WTC11 (cell line): ENCODE results near the gene PTPRH.

Source experiments
- CTCF ChIP-seq: fragments of 200-600 bp; IDR thresholded peaks from 2 replicates; pipeline ENCODE4 v1.8.0; 2022; ENCODE audit warnings: antibody characterized with exemption
- ETV6 ChIP-seq: sonication (generic); formaldehyde crosslinking; IDR thresholded peaks from 2 replicates; pipeline ENCODE4 v1.8.1; 2022; ENCODE audit warnings: mild to moderate bottlenecking, missing genetic modification reagents
- JUN ChIP-seq: sonication (generic); formaldehyde crosslinking; IDR thresholded peaks from 2 replicates; pipeline ENCODE4 v1.8.0; 2023; ENCODE audit warnings: mild to moderate bottlenecking, missing genetic modification reagents
- MXD4 ChIP-seq: fragments of 250-450 bp; sonication (Bioruptor Pico); IDR thresholded peaks from 2 replicates; pipeline ENCODE4 v1.8.0; 2021; ENCODE audit warnings: mild to moderate bottlenecking, moderate library complexity, borderline replicate concordance
- NR1H2 ChIP-seq: sonication (generic); formaldehyde crosslinking; IDR thresholded peaks from 2 replicates; pipeline ENCODE4 v1.9.0; 2021; ENCODE audit warnings: mild to moderate bottlenecking, moderate library complexity, missing genetic modification reagents
- ZNF232 ChIP-seq: sonication (generic); formaldehyde crosslinking; IDR thresholded peaks from 2 replicates; pipeline ENCODE4 v1.8.0; 2022; ENCODE audit warnings: mild to moderate bottlenecking, missing genetic modification reagents
- ZNF396 ChIP-seq: fragments of 250-450 bp; sonication (Bioruptor Pico); IDR thresholded peaks from 2 replicates; pipeline ENCODE4 v1.8.0; 2021; ENCODE audit warnings: mild to moderate bottlenecking, moderate library complexity, borderline replicate concordance
- TF ChIP-seq, protein P1 (sequence below): sonication (generic); formaldehyde crosslinking; IDR thresholded peaks from 2 replicates; pipeline ENCODE4 v1.8.0; 2022; ENCODE audit warnings: mild to moderate bottlenecking, missing genetic modification reagents
- TF ChIP-seq, protein P2 (sequence below): sonication (generic); formaldehyde crosslinking; IDR thresholded peaks from 2 replicates; pipeline ENCODE4 v1.8.0; 2023; ENCODE audit warnings: missing genetic modification reagents, mild to moderate bottlenecking, borderline replicate concordance

DNA sequence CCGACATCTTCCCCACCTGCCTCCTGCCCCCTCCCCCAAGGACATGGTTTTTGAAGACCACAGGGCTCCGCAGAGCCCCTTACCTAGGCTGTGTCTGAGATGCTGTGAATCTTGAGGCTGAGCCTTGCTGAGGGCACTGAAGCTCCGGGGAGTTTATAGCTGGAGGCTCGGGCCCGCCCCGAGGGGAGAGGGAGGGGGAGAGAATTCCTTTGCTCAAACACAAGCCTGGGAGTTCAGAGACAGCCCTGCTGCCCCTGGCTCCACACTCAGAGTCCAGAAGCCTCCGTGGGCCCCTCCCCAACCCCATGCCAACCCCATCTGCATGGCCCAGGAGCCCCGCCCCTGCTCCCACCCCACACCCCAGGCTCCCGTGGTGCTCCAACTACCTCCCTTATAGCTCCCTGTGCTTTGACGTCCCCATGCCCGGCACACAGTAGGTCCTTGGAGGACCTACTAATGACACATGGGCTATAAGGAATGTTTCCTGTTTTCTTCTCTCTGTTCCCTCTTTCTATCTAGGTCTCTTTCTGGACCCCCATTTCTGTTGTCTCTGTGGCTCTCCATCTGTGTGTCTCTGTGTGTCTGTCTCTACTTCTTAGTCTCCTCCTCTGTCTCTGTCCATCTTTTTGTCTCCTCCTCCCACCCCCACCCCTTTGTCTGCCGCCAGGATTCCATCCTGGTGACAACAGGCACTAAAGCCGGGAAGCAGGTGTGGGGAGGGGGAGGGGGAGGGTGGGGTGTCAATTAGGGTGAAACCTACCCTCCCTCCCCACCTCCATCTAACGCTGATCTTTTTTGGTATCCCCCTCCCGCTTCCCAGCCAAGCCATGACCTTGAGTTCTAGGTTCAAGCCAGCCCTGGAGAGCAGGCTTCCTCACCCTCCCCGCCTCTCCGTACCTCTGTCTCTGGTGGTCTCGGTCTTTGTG, 60.0 kb downstream of the PTPRH start, which contains the start of gene TNNT1:
- TF ChIP-seq CTCF, result no peak
- TF ChIP-seq, protein P1, sequence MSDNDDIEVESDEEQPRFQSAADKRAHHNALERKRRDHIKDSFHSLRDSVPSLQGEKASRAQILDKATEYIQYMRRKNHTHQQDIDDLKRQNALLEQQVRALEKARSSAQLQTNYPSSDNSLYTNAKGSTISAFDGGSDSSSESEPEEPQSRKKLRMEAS (CRISPR knock-in tag), result no peak
- no peak for TF ChIP-seq ETV6 (CRISPR knock-in tag)
- TF ChIP-seq ZNF232 (CRISPR knock-in tag), result no peak
- no peak for TF ChIP-seq ZNF396 (CRISPR knock-in tag)
- TF ChIP-seq MXD4 (CRISPR knock-in tag), result no peak
- no peak for TF ChIP-seq NR1H2
- no peak for TF ChIP-seq JUN (CRISPR knock-in tag)
- TF ChIP-seq, protein P2, sequence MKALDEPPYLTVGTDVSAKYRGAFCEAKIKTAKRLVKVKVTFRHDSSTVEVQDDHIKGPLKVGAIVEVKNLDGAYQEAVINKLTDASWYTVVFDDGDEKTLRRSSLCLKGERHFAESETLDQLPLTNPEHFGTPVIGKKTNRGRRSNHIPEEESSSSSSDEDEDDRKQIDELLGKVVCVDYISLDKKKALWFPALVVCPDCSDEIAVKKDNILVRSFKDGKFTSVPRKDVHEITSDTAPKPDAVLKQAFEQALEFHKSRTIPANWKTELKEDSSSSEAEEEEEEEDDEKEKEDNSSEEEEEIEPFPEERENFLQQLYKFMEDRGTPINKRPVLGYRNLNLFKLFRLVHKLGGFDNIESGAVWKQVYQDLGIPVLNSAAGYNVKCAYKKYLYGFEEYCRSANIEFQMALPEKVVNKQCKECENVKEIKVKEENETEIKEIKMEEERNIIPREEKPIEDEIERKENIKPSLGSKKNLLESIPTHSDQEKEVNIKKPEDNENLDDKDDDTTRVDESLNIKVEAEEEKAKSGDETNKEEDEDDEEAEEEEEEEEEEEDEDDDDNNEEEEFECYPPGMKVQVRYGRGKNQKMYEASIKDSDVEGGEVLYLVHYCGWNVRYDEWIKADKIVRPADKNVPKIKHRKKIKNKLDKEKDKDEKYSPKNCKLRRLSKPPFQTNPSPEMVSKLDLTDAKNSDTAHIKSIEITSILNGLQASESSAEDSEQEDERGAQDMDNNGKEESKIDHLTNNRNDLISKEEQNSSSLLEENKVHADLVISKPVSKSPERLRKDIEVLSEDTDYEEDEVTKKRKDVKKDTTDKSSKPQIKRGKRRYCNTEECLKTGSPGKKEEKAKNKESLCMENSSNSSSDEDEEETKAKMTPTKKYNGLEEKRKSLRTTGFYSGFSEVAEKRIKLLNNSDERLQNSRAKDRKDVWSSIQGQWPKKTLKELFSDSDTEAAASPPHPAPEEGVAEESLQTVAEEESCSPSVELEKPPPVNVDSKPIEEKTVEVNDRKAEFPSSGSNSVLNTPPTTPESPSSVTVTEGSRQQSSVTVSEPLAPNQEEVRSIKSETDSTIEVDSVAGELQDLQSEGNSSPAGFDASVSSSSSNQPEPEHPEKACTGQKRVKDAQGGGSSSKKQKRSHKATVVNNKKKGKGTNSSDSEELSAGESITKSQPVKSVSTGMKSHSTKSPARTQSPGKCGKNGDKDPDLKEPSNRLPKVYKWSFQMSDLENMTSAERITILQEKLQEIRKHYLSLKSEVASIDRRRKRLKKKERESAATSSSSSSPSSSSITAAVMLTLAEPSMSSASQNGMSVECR (CRISPR knock-in tag), result no peak
